Erythroblast (primary cell): Measurements from ENCODE around the gene AMOTL2.

Source experiments
- DNase-seq, 2 experiments: peaks; one replicate each; lab custom pipeline; 2025; lab: John Stamatoyannopoulos, UW
- GATA1 ChIP-seq: IDR thresholded peaks from 2 replicates; pipeline ENCODE4 v1.6.1; 2011; ENCODE audit warnings: low read depth, mild to moderate bottlenecking, control low read depth, low read length, moderate library complexity
- POLR2A ChIP-seq: IDR thresholded peaks from 2 replicates; pipeline ENCODE4 v1.6.1; 2011; ENCODE audit warnings: mild to moderate bottlenecking, low read length

AMOTL2 gene

GRCh38 chr3:134312072-134312872 lies 62.0 kb downstream of the AMOTL2 start:
- peak in 1 of 2 experiments; percentile 8 for DNase-seq

GRCh38 chr3:134311693-134312071 lies 62.6 kb downstream of the AMOTL2 start:
- no peak for DNase-seq
- TF ChIP-seq GATA1 (no peak), POLR2A (no peak)

More at GRCh38 chr3:134312072-134312872, 62.0 kb downstream of the AMOTL2 start:
- TF ChIP-seq POLR2A (no peak), GATA1 (no peak)

- TF ChIP-seq POLR2A (no peak), GATA1 (no peak)
- DNase-seq, result no peak
These were observed 63.0 kb downstream of the AMOTL2 start for GRCh38 chr3:134311265-134311664.

- TF ChIP-seq POLR2A (no peak), GATA1 (no peak)
- no peak for DNase-seq
These were observed 64.1 kb downstream of the AMOTL2 start for GRCh38 chr3:134309987-134310700.

- TF ChIP-seq POLR2A (no peak), GATA1 (no peak)
These were observed 65.8 kb downstream of the AMOTL2 start for GRCh38 chr3:134308350-134308891.

GRCh38 chr3:134307425-134307824 lies 66.8 kb downstream of the AMOTL2 start:
- DNase-seq, result no peak
- TF ChIP-seq POLR2A, result no peak
- no peak for TF ChIP-seq GATA1

More at GRCh38 chr3:134308350-134308891, 65.8 kb downstream of the AMOTL2 start:
- DNase-seq, result peak; percentile 68 to 83

- no peak for TF ChIP-seq GATA1
- TF ChIP-seq POLR2A, result no peak
- DNase-seq, result no peak
These were observed 67.9 kb downstream of the AMOTL2 start for GRCh38 chr3:134306320-134306719.
